WERI-Rb-1 (cell line): ENCODE measurements around the gene ZNF32.

ENCODE experiments used
- DNase-seq: peaks from one replicate; pipeline ENCODE4 v3.0.0-alpha.2; 2020
- H3K27ac ChIP-seq: fragments of 250-450 bp; sonication (Bioruptor Pico); 2 replicates; pipeline ENCODE4 v1.5.1; 2020; ENCODE audit warnings: mild to moderate bottlenecking, moderate library complexity
- H3K27me3 ChIP-seq: fragments of 250-450 bp; sonication (Bioruptor Pico); 2 replicates; pipeline ENCODE4 v1.5.1; 2021; ENCODE audit warnings: mild to moderate bottlenecking, low read depth, moderate library complexity; ENCODE audit not compliant: insufficient read depth, severe bottlenecking
- H3K36me3 ChIP-seq: fragments of 250-450 bp; sonication (Bioruptor Pico); 2 replicates; pipeline ENCODE4 v1.5.1; 2020; ENCODE audit warnings: mild to moderate bottlenecking, moderate library complexity
- H3K4me3 ChIP-seq: 2 replicates; pipeline ENCODE4 v1.5.1; 2011; ENCODE audit warnings: low read depth, mild to moderate bottlenecking, control low read depth, low read length
- H3K9me3 ChIP-seq: fragments of 250-450 bp; sonication (Bioruptor Pico); 2 replicates; pipeline ENCODE4 v1.5.1; 2021; ENCODE audit warnings: mild to moderate bottlenecking, moderate library complexity; ENCODE audit not compliant: severe bottlenecking
- CTCF ChIP-seq: IDR thresholded peaks from 2 replicates; pipeline ENCODE4 v1.5.1; 2011; ENCODE audit warnings: low read depth, mild to moderate bottlenecking, control low read depth, inconsistent platforms, low read length

The ZNF32 gene

GRCh38 chr10:43684292-43684559 lies 35.5 kb upstream of the ZNF32 start:
- no peak for DNase-seq
- no peak for TF ChIP-seq CTCF
- no peaks in the 10 kb centered on the region for H3K9me3 ChIP-seq
- H3K4me3 ChIP-seq: no peak overlapping the region
- H3K27ac ChIP-seq: no peak overlapping the region
- H3K36me3 ChIP-seq: no peaks in the 10 kb centered on the region
- peaks cover 53% of the 10 kb centered on the region for H3K27me3 ChIP-seq

DNA sequence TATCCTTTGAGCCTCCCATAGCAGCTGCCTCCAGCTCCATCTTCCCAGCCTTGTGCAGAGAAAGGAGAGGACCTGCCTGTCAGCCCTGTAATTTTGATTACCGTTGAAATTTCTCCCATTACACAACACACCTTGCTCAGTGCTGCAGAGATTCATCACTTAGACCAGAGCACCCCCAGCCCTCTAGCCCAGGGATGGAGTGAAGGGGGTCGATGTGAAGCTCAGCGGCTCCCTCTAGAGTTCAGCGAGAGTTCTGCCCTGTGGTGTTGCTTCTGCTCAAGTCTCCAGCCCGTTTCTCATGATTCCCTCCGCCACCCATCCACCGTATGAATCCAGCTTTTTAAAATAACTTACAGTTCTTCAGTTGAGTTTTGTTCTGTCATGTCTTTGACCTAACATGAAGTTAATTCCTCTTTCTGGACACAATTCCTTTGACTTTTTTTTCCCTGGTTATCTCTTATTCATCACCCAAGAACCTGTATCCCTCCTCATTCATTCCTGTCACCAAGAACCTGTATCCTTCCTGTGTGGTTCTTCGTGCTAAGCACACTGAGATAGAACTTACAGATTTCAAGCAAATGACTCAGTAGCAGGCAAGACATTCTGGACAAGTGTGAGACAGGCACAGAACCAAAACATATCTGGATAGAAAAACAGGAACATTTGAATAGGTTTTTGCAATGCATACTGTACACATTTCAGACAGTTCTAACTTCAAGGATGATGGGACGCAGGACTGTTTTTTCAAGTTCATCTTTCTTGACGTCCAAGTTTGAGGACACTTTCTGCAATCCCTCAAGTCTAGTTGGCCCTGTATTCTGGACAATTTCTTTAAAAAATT lies 35.0 kb upstream of the ZNF32 start:
- Histone ChIP-seq H3K27me3 (peaks cover 54% of the 10 kb centered on the region), H3K4me3 (no peak overlapping the region), H3K27ac (no peak overlapping the region), H3K36me3 (no peaks in the 10 kb centered on the region), H3K9me3 (no peaks in the 10 kb centered on the region)
- peak; percentile 50 for DNase-seq
- TF ChIP-seq CTCF: peak; percentile 88

DNA sequence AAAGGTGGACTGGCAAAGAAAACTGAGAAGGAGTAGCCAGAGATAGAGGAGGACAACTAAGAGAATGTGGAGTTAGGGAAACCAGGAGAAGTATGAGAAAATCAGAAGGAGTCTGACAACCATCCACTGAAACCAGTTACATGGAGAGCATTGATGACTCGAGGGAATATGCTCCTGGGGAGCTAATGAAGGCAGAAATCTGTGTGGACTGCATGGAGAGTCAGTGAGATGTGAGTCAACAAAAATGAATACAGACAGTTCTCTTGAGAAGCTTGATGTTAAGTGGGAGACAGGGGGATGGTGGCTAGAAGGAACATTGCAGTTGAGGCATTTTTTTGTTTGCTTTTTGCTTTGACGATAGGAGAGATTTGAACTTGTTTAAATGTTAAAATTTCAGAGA lies 34.3 kb upstream of the ZNF32 start:
- Histone ChIP-seq H3K9me3 (no peaks in the 10 kb centered on the region), H3K4me3 (no peak overlapping the region), H3K27ac (no peak overlapping the region), H3K36me3 (no peaks in the 10 kb centered on the region), H3K27me3 (peaks cover 48% of the 10 kb centered on the region)
- TF ChIP-seq CTCF: no peak
- no peak for DNase-seq

- Histone ChIP-seq H3K27me3 (peaks cover 56% of the 10 kb centered on the region), H3K36me3 (no peaks in the 10 kb centered on the region)
Measured at GRCh38 chr10:43681721-43682120, 33.0 kb upstream of the ZNF32 start.

DNA sequence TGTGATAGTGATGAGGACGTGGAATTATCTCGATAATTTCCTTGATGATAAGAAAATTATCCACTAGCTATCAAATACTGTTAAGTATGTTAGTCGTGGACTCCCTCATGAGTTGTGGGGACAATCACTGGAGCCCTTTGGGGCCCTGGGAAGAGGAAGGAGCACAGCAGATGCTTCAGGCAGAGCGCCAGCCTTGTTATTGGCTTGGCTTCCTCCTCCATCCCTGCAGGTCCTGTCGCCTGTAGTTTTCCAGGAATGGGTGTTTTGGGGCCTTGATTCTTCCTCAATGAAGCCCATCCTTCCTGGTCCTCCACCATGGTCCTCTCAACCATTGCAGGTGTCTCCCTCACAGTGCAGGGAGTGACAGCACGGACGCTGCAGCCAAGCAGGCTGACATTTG lies 32.5 kb upstream of the ZNF32 start:
- Histone ChIP-seq H3K27ac (no peak overlapping the region), H3K9me3 (no peaks in the 10 kb centered on the region), H3K4me3 (no peak overlapping the region), H3K36me3 (no peaks in the 10 kb centered on the region), H3K27me3 (peaks cover 60% of the 10 kb centered on the region)
- DNase-seq: no peak
- TF ChIP-seq CTCF: no peak

More at GRCh38 chr10:43681721-43682120, 33.0 kb upstream of the ZNF32 start:
- TF ChIP-seq CTCF: no peak
- no peak overlapping the region for H3K27ac ChIP-seq
- no peaks in the 10 kb centered on the region for H3K9me3 ChIP-seq
- H3K4me3 ChIP-seq: no peak overlapping the region
- DNase-seq: no peak

GRCh38 chr10:43680035-43680434 lies 31.4 kb upstream of the ZNF32 start:
- Histone ChIP-seq H3K27ac (no peak overlapping the region), H3K27me3 (peaks cover 59% of the 10 kb centered on the region), H3K9me3 (no peaks in the 10 kb centered on the region), H3K36me3 (no peaks in the 10 kb centered on the region), H3K4me3 (no peak overlapping the region)
- no peak for TF ChIP-seq CTCF
- DNase-seq: no peak
